HepG2 (cell line): ENCODE measurements around the gene VSIR. TPM values are rescaled to one million over a fixed set of nuclear protein-coding genes. Genes with fewer than 3 reads are reported as not detected.

Experiments
- ATAC-seq: fragments of 200-7000 bp; cut with Tn5 transposase; 3 replicates; pipeline ENCODE4 v1.9.1; 2020; ENCODE audit warnings: mild to moderate bottlenecking, moderate library complexity
- BruUV-seq: library from RNA; stranded (reverse); fragments of 400-500 nt; replicated peaks from 2 replicates; lab custom pipeline; 2021; lab: Mats Ljungman, UMichigan
- CTCF ChIA-PET: fragments of 300-600 bp; formaldehyde crosslinking; extraction: SDS; loops from one replicate; lab custom pipeline; 2021; ENCODE audit warnings: low total read pairs, inconsistent platforms, low intra/inter-chr PET ratio; lab: Yijun Ruan, JAX
- POLR2A ChIA-PET: fragments of 350-600 bp; sonication (Branson Sonifier 250); formaldehyde crosslinking; loops from one replicate; lab custom pipeline; 2020; ENCODE audit warnings: antibody characterized with exemption, inconsistent platforms; lab: Yijun Ruan, JAX
- DNase-seq: peaks from one replicate; pipeline ENCODE4 v3.0.0-alpha.2; 2015; ENCODE audit warnings: low spot score
- FAIRE-seq: peaks from 3 replicates; lab custom pipeline; 2011; peaks lifted over from hg19 to GRCh38; lab: Jason Lieb, UNC
- H2AFZ ChIP-seq: one replicate; pipeline ENCODE4 v1.6.1; 2011; ENCODE audit warnings: low read length, inconsistent platforms
- H3K27ac ChIP-seq: fragments of 300-600 bp; 3 replicates; pipeline ENCODE4 v1.8.0; 2011; ENCODE audit warnings: mixed run types, mild to moderate bottlenecking, mixed read lengths, low read length, inconsistent platforms; ENCODE audit not compliant: insufficient read depth; ENCODE audit errors: extremely low read length
- H3K27me3 ChIP-seq, 2 experiments: fragments of 200-600 bp in 1 of 2; 2 replicates in 1 of 2; 3 replicates in 1 of 2; pipeline versions ENCODE4 v1.6.0 to v1.8.0; 2011; ENCODE audit warnings: low read length in 2 of 2, mild to moderate bottlenecking in 2 of 2, moderate library complexity in 2 of 2, inconsistent platforms in 1 of 2; ENCODE audit not compliant: insufficient read depth in 2 of 2, control insufficient read depth in 1 of 2
- H3K36me3 ChIP-seq, 2 experiments: fragments of 200-600 bp in 1 of 2; replicated peaks in 1 of 2; 2 replicates in 1 of 2; 3 replicates in 1 of 2; pipeline versions ENCODE4 v1.5.1 to v1.8.0; 2011; ENCODE audit warnings: low read length in 2 of 2, inconsistent platforms in 1 of 2; ENCODE audit not compliant: insufficient read depth in 2 of 2, control insufficient read depth in 1 of 2
- H3K4me1 ChIP-seq: 2 replicates; pipeline ENCODE4 v1.5.1; 2012; ENCODE audit warnings: low read length, inconsistent platforms; ENCODE audit not compliant: insufficient read depth
- H3K4me2 ChIP-seq: 2 replicates; pipeline ENCODE4 v1.6.0; 2011; ENCODE audit warnings: low read depth, low read length, inconsistent platforms
- H3K4me3 ChIP-seq, 3 experiments: fragments of 200-600 bp in 1 of 3; sonication (generic), shearing (Covaris generic) in 1 of 3; replicated peaks in 1 of 3; 2 replicates each; pipeline ENCODE4 v1.5.1; 2011 to 2016; ENCODE audit warnings: low read length in 3 of 3, inconsistent platforms in 2 of 3, low read depth in 2 of 3, mild to moderate bottlenecking in 2 of 3, control low read depth in 1 of 3, mixed read lengths in 1 of 3; ENCODE audit not compliant: insufficient read depth in 1 of 3
- H3K79me2 ChIP-seq: one replicate; pipeline ENCODE4 v1.6.1; 2011; ENCODE audit warnings: low read length, inconsistent platforms; ENCODE audit not compliant: insufficient read depth
- H3K9ac ChIP-seq: 2 replicates; pipeline ENCODE4 v1.6.0; 2011; ENCODE audit warnings: mild to moderate bottlenecking, low read depth, low read length, inconsistent platforms; ENCODE audit not compliant: insufficient read depth
- H3K9me3 ChIP-seq: 2 replicates; pipeline ENCODE4 v1.5.1; 2012; ENCODE audit warnings: mild to moderate bottlenecking, low read length
- H4K20me1 ChIP-seq: 2 replicates; pipeline ENCODE4 v1.6.0; 2011; ENCODE audit warnings: inconsistent platforms, mild to moderate bottlenecking, low read length, moderate library complexity; ENCODE audit not compliant: insufficient read depth
- ATF2 ChIP-seq: sonication (generic); formaldehyde crosslinking; IDR thresholded peaks from 2 replicates; pipeline ENCODE4 v1.4.0; 2020; ENCODE audit warnings: missing genetic modification reagents
- CENPT ChIP-seq: sonication (generic); formaldehyde crosslinking; IDR thresholded peaks from 2 replicates; pipeline ENCODE4 v1.8.0; 2022; ENCODE audit warnings: low read depth, mild to moderate bottlenecking, moderate library complexity, missing genetic modification reagents
- CREM ChIP-seq, 2 experiments: sonication (generic) in 1 of 2; formaldehyde crosslinking in 1 of 2; IDR thresholded peaks; 2 replicates each; pipeline versions ENCODE4 v1.4.0 to v1.6.1; 2016 to 2020; ENCODE audit warnings: antibody characterized with exemption in 1 of 2, mild to moderate bottlenecking in 1 of 2, missing genetic modification reagents in 1 of 2
- MIER3 ChIP-seq: IDR thresholded peaks from 2 replicates; pipeline ENCODE4 v1.6.1; 2016; ENCODE audit warnings: missing compliant biosample characterization, borderline replicate concordance
- NFIB ChIP-seq: sonication (generic); formaldehyde crosslinking; IDR thresholded peaks from 2 replicates; pipeline ENCODE4 v1.9.0; 2021; ENCODE audit warnings: missing genetic modification reagents, mild to moderate bottlenecking, borderline replicate concordance
- RARG ChIP-seq: sonication (generic); formaldehyde crosslinking; IDR thresholded peaks from 2 replicates; pipeline ENCODE4 v1.4.0; 2020; ENCODE audit warnings: low read depth, mild to moderate bottlenecking, missing genetic modification reagents
- SCMH1 ChIP-seq: sonication (generic); formaldehyde crosslinking; IDR thresholded peaks from 2 replicates; pipeline ENCODE4 v1.9.0; 2021; ENCODE audit warnings: missing genetic modification reagents, mild to moderate bottlenecking, borderline replicate concordance
- SP1 ChIP-seq, 2 experiments: fragments of 450-650 bp in 1 of 2; sonication (generic) in 1 of 2; formaldehyde crosslinking in 1 of 2; IDR thresholded peaks; 2 replicates each; pipeline versions ENCODE4 v1.4.0 to v1.6.1; 2016 to 2020; ENCODE audit warnings: missing genetic modification reagents in 1 of 2
- ZBTB43 ChIP-seq: sonication (generic); formaldehyde crosslinking; conservative IDR thresholded peaks from 2 replicates; pipeline ENCODE4 v1.4.0; 2020; ENCODE audit warnings: missing genetic modification reagents
- ZNF430 ChIP-seq: sonication (generic); formaldehyde crosslinking; IDR thresholded peaks from 2 replicates; pipeline ENCODE4 v1.9.0; 2021; ENCODE audit warnings: mild to moderate bottlenecking, missing genetic modification reagents
- ZNF660 ChIP-seq: sonication (generic); formaldehyde crosslinking; IDR thresholded peaks from 2 replicates; pipeline ENCODE4 v1.5.1; 2020; ENCODE audit warnings: mild to moderate bottlenecking, low read depth, missing genetic modification reagents, borderline replicate concordance
- ZNF883 ChIP-seq: sonication (generic); formaldehyde crosslinking; IDR thresholded peaks from 2 replicates; pipeline ENCODE4 v1.5.1; 2020; ENCODE audit warnings: mild to moderate bottlenecking, missing genetic modification reagents; ENCODE audit errors: not compliant biosample characterization
- WGBS: methylation state at CpG from one replicate; pipeline ENCODE4 v1.1.6; 2017; ENCODE audit warnings: low lambda C conversion rate; 5-methylcytosine and 5-hydroxymethylcytosine counted together
- in situ Hi-C: cut with HindIII; loops from 2 replicates; pipeline ENCODE4 v1.10.0; 2017; ENCODE audit warnings: low pct_unique_long_range_greater_than_20kb; ENCODE audit not compliant: extremely low pct_ligation_motif_present
- intact Hi-C: fragments of 100-400 bp; cut with micrococcal nuclease; formaldehyde crosslinking; loops from one replicate; pipeline ENCODE4 v1.10.0; 2022; ENCODE audit not compliant: unreplicated experiment
- polyA plus RNA-seq, 8 experiments: library from polyadenylated mRNA; depleted of rRNA in 3 of 8; stranded (reverse) in 7 of 8; unstranded in 1 of 8; fragments of >200 nt; fragmentation: Illumina TruSeq in 4 of 8; extraction: Trizol in 4 of 8; gene quantifications; 2 replicates each; pipeline versions ENCODE4 v1.2.1 to v1.2.3, GENCODE V29; 2011 to 2016; ENCODE audit warnings: low read depth in 4 of 8, missing spikeins in 1 of 8, mixed read lengths in 1 of 8; ENCODE audit not compliant: insufficient read depth in 1 of 8
- total RNA-seq, 5 experiments: library from RNA; depleted of rRNA; stranded (reverse); fragments of >200 nt; fragmentation: Illumina TruSeq; extraction: Trizol; gene quantifications; 2 replicates each; pipeline ENCODE4 v1.2.3, GENCODE V29; 2016; ENCODE audit warnings: low read depth in 1 of 5

VSIR gene
- total and polyA plus RNA-seq, 2 of the 13 experiments (the other 11 are each of a cell fraction or from before 2014, with no cell fraction given), result 0.44 to 3.2 TPM

- Histone ChIP-seq H3K27me3 (peaks cover 2 to 37% of the 10 kb centered on the region in 2 experiments; a peak in 3 of 5 replicates), H3K9ac (no peak overlapping the region), H3K79me2 (no peaks in the 10 kb centered on the region), H3K4me3 (no peak overlapping the region), H3K4me2 (no peak overlapping the region), H3K9me3 (no peaks in the 10 kb centered on the region), H3K36me3 (no peaks in the 10 kb centered on the region), H3K4me1 (no peaks in the 10 kb centered on the region), H4K20me1 (no peaks in the 10 kb centered on the region), H3K27ac (no peak overlapping the region), H2AFZ (no peak overlapping the region)
- BruUV-seq, result no TSS peak
- FAIRE-seq, result no peak
- CTCF ChIA-PET, result no interaction called here
- no peak for ATAC-seq
- intact Hi-C loops (no loop called here), in situ Hi-C loops (no loop called here)
- TF ChIP-seq RARG, result no peak
- TF ChIP-seq ATF2 (CRISPR knock-in tag), result no peak
- no peak for TF ChIP-seq CENPT (CRISPR knock-in tag)
- TF ChIP-seq ZNF660 (CRISPR knock-in tag), result no peak
- TF ChIP-seq ZNF883 (CRISPR knock-in tag), result no peak
- no peak for TF ChIP-seq MIER3
- no peak for TF ChIP-seq NFIB (CRISPR knock-in tag)
- POLR2A ChIA-PET, result no interaction called here
- WGBS, result 13% methylated on average over 4 of the region's 10 CpGs
- no peak for DNase-seq
Measured at GRCh38 chr10:71789871-71790270, 16.6 kb upstream of the VSIR start.

GRCh38 chr10:71788954-71789353 lies 15.6 kb upstream of the VSIR start:
- H3K9ac ChIP-seq, result no peak overlapping the region
- no peaks in the 10 kb centered on the region for H4K20me1 ChIP-seq
- CTCF ChIA-PET, result no interaction called here
- no peaks in the 10 kb centered on the region for H3K9me3 ChIP-seq
- 11% methylated on average over 6 of the region's 8 CpGs for WGBS
- FAIRE-seq (no peak), ATAC-seq (no peak), DNase-seq (no peak)
- intact Hi-C loops, result no loop called here
- BruUV-seq, result no TSS peak
- no peaks in the 10 kb centered on the region for H3K4me1 ChIP-seq
- in situ Hi-C loops, result no loop called here
- H3K27ac ChIP-seq, result no peak overlapping the region
- TF ChIP-seq SCMH1 (no peak), SP1 (IDR thresholded peaks at IDR 0.05) (no peak), SP1 (CRISPR knock-in tag; IDR thresholded peaks at IDR 0.05) (no peak), ZBTB43 (CRISPR knock-in tag) (no peak), ZNF430 (CRISPR knock-in tag) (no peak), CREM (IDR thresholded peaks at IDR 0.05) (no peak), CREM (CRISPR knock-in tag; IDR thresholded peaks at IDR 0.05) (no peak)
- H3K4me2 ChIP-seq, result no peak overlapping the region
- no peak overlapping the region for H3K4me3 ChIP-seq
- H2AFZ ChIP-seq, result no peak overlapping the region
- POLR2A ChIA-PET, result no interaction called here
- H3K36me3 ChIP-seq, result no peaks in the 10 kb centered on the region
- peaks cover 4 to 43% of the 10 kb centered on the region in 2 experiments; a peak in 3 of 5 replicates for H3K27me3 ChIP-seq
- no peaks in the 10 kb centered on the region for H3K79me2 ChIP-seq
